Sigmoid colon (tissue), 7 donors: ENCODE results near the gene HNRNPD. TPM values are rescaled to one million over a fixed set of nuclear protein-coding genes. Genes with fewer than 3 reads are reported as not detected.

Experiments
- DNase-seq: peaks from one replicate; pipeline ENCODE4 v3.0.0-alpha.2; 2019
- H3K27ac ChIP-seq, 4 donors: fragments of 200-600 bp; sonication (generic); one replicate each; pipeline ENCODE4 v1.5.1; 2016 to 2019; ENCODE audit warnings: mild to moderate bottlenecking in 1 of 4
- H3K27me3 ChIP-seq, 3 donors: fragments of 200-600 bp; sonication (generic); one replicate each; pipeline ENCODE4 v1.5.1; 2019; ENCODE audit warnings: mild to moderate bottlenecking in 1 of 3
- H3K36me3 ChIP-seq, 4 donors: fragments of 200-600 bp; sonication (generic); one replicate each; pipeline ENCODE4 v1.5.1; 2016 to 2019
- H3K4me1 ChIP-seq, 4 donors: fragments of 200-600 bp; sonication (generic); one replicate each; pipeline ENCODE4 v1.5.1; 2017 to 2019
- H3K4me3 ChIP-seq, 4 donors: fragments of 200-600 bp; sonication (generic); one replicate each; pipeline ENCODE4 v1.5.1; 2017 to 2019; ENCODE audit warnings: mild to moderate bottlenecking in 2 of 4, moderate library complexity in 1 of 4
- H3K9me3 ChIP-seq, 4 donors: fragments of 200-600 bp in 3 of 4; sonication (generic) in 3 of 4; one replicate each; pipeline versions ENCODE4 v1.5.1 to v1.6.1; 2013 to 2019
- CTCF ChIP-seq, 4 experiments: fragments of 450-650 bp in 3 of 4; fragments of 200-600 bp in 1 of 4; IDR thresholded peaks; one replicate each; pipeline ENCODE4 v1.5.1; 2016 to 2019; ENCODE audit warnings: antibody characterized with exemption in 4 of 4, mild to moderate bottlenecking in 3 of 4, moderate library complexity in 2 of 4
- EP300 ChIP-seq, 4 donors: sonication (generic); formaldehyde crosslinking; IDR thresholded peaks; one replicate each; pipeline ENCODE4 v1.6.1; 2017; ENCODE audit warnings: antibody characterized with exemption in 4 of 4
- POLR2A ChIP-seq, 2 donors: fragments of 450-650 bp; IDR thresholded peaks; one replicate each; pipeline ENCODE4 v1.6.1; 2016; ENCODE audit warnings: antibody characterized with exemption in 2 of 2, mild to moderate bottlenecking in 2 of 2, moderate library complexity in 2 of 2
- POLR2AphosphoS5 ChIP-seq, 4 donors: sonication (generic); formaldehyde crosslinking; IDR thresholded peaks; one replicate each; pipeline ENCODE4 v1.6.1; 2017; ENCODE audit warnings: antibody characterized with exemption in 4 of 4
- WGBS, 2 donors: extraction: QIAGEN DNeasy Blood & Tissue Kit; methylation state at CpG; one replicate each; pipeline ENCODE4 v1.1.7; 2013; 5-methylcytosine and 5-hydroxymethylcytosine counted together
- intact Hi-C: fragments of 100-400 bp; cut with DNase I; formaldehyde crosslinking; loops from one replicate; pipeline ENCODE4 v1.15.1; 2023
- polyA plus RNA-seq, 3 donors: library from polyadenylated mRNA; stranded (reverse); fragments of 200-250 nt; gene quantifications; one replicate each; pipeline ENCODE4 v1.2.3, GENCODE V29; 2013
- total RNA-seq, 4 donors: library from RNA; depleted of rRNA; stranded (reverse); fragments of >200 nt; gene quantifications; one replicate each; pipeline ENCODE4 v1.1.0, GENCODE V29; 2016
- donor health status: healthy with polysubstance abuse.
- donor health status: Bipolar disorder and iron deficiency.
- donor health status: healthy.

The HNRNPD gene
- total RNA-seq (100 to 1,000 TPM in 1 of 4 donors, 10 to 100 TPM in 3; 64.6 to 124 (median 78.0) TPM), polyA plus RNA-seq (100 to 1,000 TPM in 1 of 3 donors, 10 to 100 TPM in 2; 80.9 to 193 (median 94.3) TPM)

- Histone ChIP-seq H3K36me3 (peaks cover 0 to under 1% (median 0%) of the 10 kb centered on the region in 4 donors), H3K4me3 (peak within 1 kb of the TSS; percentile 97 to 99 (median 98)), H3K4me1 (peaks cover 0 to 49% (median 44%) of the 10 kb centered on the region in 4 donors), H3K27me3 (no peaks in the 10 kb centered on the region), H3K9me3 (no peaks in the 10 kb centered on the region), H3K27ac (peak within 1 kb of the TSS; percentile 99 to 100 (median 100))
- TF ChIP-seq EP300 (IDR thresholded peaks at IDR 0.05) (peak in 2 of 4 donors; percentile 13 to 21), CTCF (IDR thresholded peaks at IDR 0.05) (no peak), POLR2A (IDR thresholded peaks at IDR 0.05) (peak; percentile 91 to 92), POLR2AphosphoS5 (IDR thresholded peaks at IDR 0.05) (peak; percentile 90 to 98 (median 96))
- DNase-seq, result peak; percentile 100
- intact Hi-C loops, result loop anchor here (1.0 to 10.0 kb wide), 7 partner anchors 55 to 1339 kb away; partner anchors contain the start of genes BMP3, HELQ, LIN54 and MRPS18C
- WGBS, 2 donors, result 0 to 1% methylated on average over 83 of the region's 83 CpGs
Measured at GRCh38 chr4:82373816-82374625, at the start of gene HNRNPD. TSS of gene HNRNPD (minus strand) at chr4:82373991. CDS start at chr4:82373678, 313 bp downstream.

- no peaks in the 10 kb centered on the region for H3K9me3 ChIP-seq
- peaks cover 0 to 28% (median 23%) of the 10 kb centered on the region in 4 donors for H3K4me1 ChIP-seq
- peaks cover 0 to 55% (median 26%) of the 10 kb centered on the region in 4 donors for H3K36me3 ChIP-seq
- intact Hi-C loops, result loop anchor here (10.0 kb wide), 1 partner anchor 1032 kb away; the partner anchor contains the start of genes HELQ and MRPS18C
- DNase-seq, result no peak
- no peak overlapping the region for H3K27ac ChIP-seq
- WGBS, 2 donors, result 81 to 85% methylated on average over 5 of the region's 5 CpGs
- no peak overlapping the region for H3K4me3 ChIP-seq
- no peaks in the 10 kb centered on the region for H3K27me3 ChIP-seq
- no peak for TF ChIP-seq CTCF (IDR thresholded peaks at IDR 0.05)
- TF ChIP-seq POLR2A (IDR thresholded peaks at IDR 0.05), result no peak
- no peak for TF ChIP-seq POLR2AphosphoS5 (IDR thresholded peaks at IDR 0.05)
- TF ChIP-seq EP300 (IDR thresholded peaks at IDR 0.05), result no peak
Measured at GRCh38 chr4:82422616-82423015, 48.8 kb upstream of the HNRNPD start.

- peaks cover 0 to 22% (median 17%) of the 10 kb centered on the region in 4 donors for H3K4me1 ChIP-seq
- TF ChIP-seq EP300 (IDR thresholded peaks at IDR 0.05) (no peak), POLR2A (IDR thresholded peaks at IDR 0.05) (no peak), CTCF (IDR thresholded peaks at IDR 0.05) (no peak), POLR2AphosphoS5 (IDR thresholded peaks at IDR 0.05) (peak in 1 of 4 donors; percentile 5)
- no peak overlapping the region for H3K4me3 ChIP-seq
- H3K27me3 ChIP-seq, result no peaks in the 10 kb centered on the region
- H3K9me3 ChIP-seq, result no peaks in the 10 kb centered on the region
- WGBS, 2 donors, result 90% methylated on average over 13 of the region's 13 CpGs
- intact Hi-C loops, result loop anchor here (10.0 kb wide), 1 partner anchor 1033 kb away; the partner anchor contains the start of genes HELQ and MRPS18C
- H3K27ac ChIP-seq, result no peak overlapping the region
- H3K36me3 ChIP-seq, result peaks cover 0 to 50% (median 26%) of the 10 kb centered on the region in 4 donors
- DNase-seq, result no peak
Measured at GRCh38 chr4:82421796-82422560, 48.2 kb upstream of the HNRNPD start.

GRCh38 chr4:82419451-82419850 lies 45.7 kb upstream of the HNRNPD start:
- Histone ChIP-seq H3K9me3 (no peaks in the 10 kb centered on the region), H3K27ac (no peak overlapping the region), H3K27me3 (no peaks in the 10 kb centered on the region), H3K4me3 (no peak overlapping the region), H3K36me3 (peaks cover 0 to 25% (median 15%) of the 10 kb centered on the region in 4 donors), H3K4me1 (peaks cover 0 to 6% (median 0%) of the 10 kb centered on the region in 4 donors)
- intact Hi-C loops, result no loop called here
- 69% methylated on average over 3 of the region's 3 CpGs for WGBS, 2 donors
- no peak for TF ChIP-seq CTCF (IDR thresholded peaks at IDR 0.05)
- no peak for TF ChIP-seq POLR2A (IDR thresholded peaks at IDR 0.05)
- no peak for DNase-seq
